H1 (cell line): Measurements from ENCODE around the gene FAM237A. TPM values are rescaled to one million over a fixed set of nuclear protein-coding genes. Genes with fewer than 3 reads are reported as not detected.

ENCODE experiments used
- CTCF ChIA-PET: fragments of 300-600 bp; sonication (Branson Sonifier 250); formaldehyde crosslinking; loops from one replicate; lab custom pipeline; 2021; ENCODE audit not compliant: partially characterized antibody; lab: Charles Lee
- POLR2A ChIA-PET: fragments of 300-600 bp; sonication (Branson Sonifier 250); formaldehyde crosslinking; loops from one replicate; lab custom pipeline; 2021; ENCODE audit warnings: inconsistent platforms; ENCODE audit not compliant: partially characterized antibody; lab: Charles Lee
- DNase-seq, 2 experiments: peaks; one replicate each; pipeline versions ENCODE4 v3.0.0 to v3.0.0-alpha.2; 2010 to 2022; ENCODE audit warnings: low spot score in 2 of 2, low read depth in 1 of 2, mixed read lengths in 1 of 2
- FAIRE-seq: peaks from 2 replicates; lab custom pipeline; 2011; peaks lifted over from hg19 to GRCh38; lab: Jason Lieb, UNC
- H2AFZ ChIP-seq: 2 replicates; pipeline ENCODE4 v1.8.1; 2012; ENCODE audit warnings: low read length, inconsistent platforms
- H2AK5ac ChIP-seq: 2 replicates; pipeline ENCODE4 v1.6.1; 2013; ENCODE audit warnings: low read depth, low read length
- H2BK120ac ChIP-seq: replicated peaks from 2 replicates; pipeline ENCODE3; 2013; ENCODE audit warnings: low read depth, low read length, inconsistent platforms
- H2BK12ac ChIP-seq: 2 replicates; pipeline ENCODE4 v1.6.1; 2013; ENCODE audit warnings: low read depth, low read length
- H2BK15ac ChIP-seq: 2 replicates; pipeline ENCODE4 v1.6.1; 2013; ENCODE audit warnings: low read length
- H2BK20ac ChIP-seq: 2 replicates; pipeline ENCODE4 v1.6.1; 2013; ENCODE audit warnings: low read length
- H2BK5ac ChIP-seq: 2 replicates; pipeline ENCODE4 v1.6.1; 2013; ENCODE audit warnings: low read depth, low read length
- H3K14ac ChIP-seq: 2 replicates; pipeline ENCODE4 v1.6.1; 2013; ENCODE audit warnings: inconsistent platforms; ENCODE audit not compliant: insufficient read length
- H3K18ac ChIP-seq: 2 replicates; pipeline ENCODE4 v1.6.1; 2013; ENCODE audit warnings: low read length; ENCODE audit errors: extremely low read depth
- H3K23ac ChIP-seq: 2 replicates; pipeline ENCODE4 v1.6.1; 2013; ENCODE audit warnings: inconsistent platforms; ENCODE audit not compliant: insufficient read length
- H3K23me2 ChIP-seq: 2 replicates; pipeline ENCODE4 v1.6.1; 2013; ENCODE audit warnings: low read depth, low read length
- H3K27ac ChIP-seq: 2 replicates; pipeline ENCODE4 v1.6.1; 2011; ENCODE audit warnings: low read depth, low read length, inconsistent platforms
- H3K27me3 ChIP-seq, 4 experiments: replicated peaks in 1 of 4; 1 replicate in 1 of 4; 2 replicates in 3 of 4; pipeline versions ENCODE4 v1.6.1 to v1.8.1; 2011 to 2013; ENCODE audit warnings: low read length in 3 of 4, mild to moderate bottlenecking in 3 of 4, inconsistent platforms in 2 of 4, mixed read lengths in 2 of 4, moderate library complexity in 1 of 4; ENCODE audit not compliant: control insufficient read depth in 3 of 4, insufficient read depth in 3 of 4; ENCODE audit errors: extremely low read depth in 1 of 4
- H3K36me3 ChIP-seq, 4 experiments: 2 replicates each; pipeline versions ENCODE4 v1.6.1 to v1.8.1; 2011 to 2013; ENCODE audit warnings: mild to moderate bottlenecking in 4 of 4, low read length in 3 of 4, moderate library complexity in 2 of 4, control low read depth in 1 of 4, inconsistent platforms in 1 of 4; ENCODE audit not compliant: insufficient read depth in 4 of 4, control insufficient read depth in 2 of 4
- H3K4ac ChIP-seq: replicated peaks from 2 replicates; pipeline ENCODE3; 2013; ENCODE audit warnings: low read length, low read depth, mixed read lengths, inconsistent platforms; ENCODE audit not compliant: insufficient read length
- H3K4me1 ChIP-seq, 4 experiments: replicated peaks in 1 of 4; 1 replicate in 1 of 4; 2 replicates in 3 of 4; pipeline versions ENCODE4 v1.6.1 to v1.8.1; 2011 to 2013; ENCODE audit warnings: low read length in 3 of 4, inconsistent platforms in 2 of 4, mixed read lengths in 1 of 4; ENCODE audit not compliant: insufficient read depth in 4 of 4, control insufficient read depth in 3 of 4
- H3K4me2 ChIP-seq, 2 experiments: 2 replicates each; pipeline versions ENCODE4 v1.6.1 to v1.8.1; 2011 to 2013; ENCODE audit warnings: low read depth in 2 of 2, low read length in 2 of 2, control low read depth in 1 of 2, inconsistent platforms in 1 of 2, mild to moderate bottlenecking in 1 of 2; ENCODE audit not compliant: insufficient read depth in 1 of 2
- H3K4me3 ChIP-seq, 4 experiments: fragments of 200-600, 300-600 bp in 1 of 4; sonication (generic), shearing (Covaris generic), sonication (Bioruptor Twin) in 1 of 4; 2 replicates each; pipeline versions ENCODE4 v1.5.1 to v1.8.1; 2011 to 2016; ENCODE audit warnings: low read length in 4 of 4, low read depth in 3 of 4, control low read depth in 2 of 4, inconsistent platforms in 2 of 4, mild to moderate bottlenecking in 2 of 4, mixed read lengths in 1 of 4, moderate library complexity in 1 of 4; ENCODE audit not compliant: insufficient read depth in 2 of 4; ENCODE audit errors: extremely low read depth in 1 of 4
- H3K56ac ChIP-seq: replicated peaks from 2 replicates; pipeline ENCODE3; 2013; ENCODE audit warnings: low read depth, mild to moderate bottlenecking, mixed read lengths, low read length, inconsistent platforms; ENCODE audit not compliant: insufficient read length
- H3K79me1 ChIP-seq: 2 replicates; pipeline ENCODE4 v1.6.1; 2013; ENCODE audit warnings: low read depth, low read length, control low read depth
- H3K79me2 ChIP-seq, 2 experiments: 2 replicates each; pipeline versions ENCODE4 v1.6.1 to v1.8.1; 2012 to 2013; ENCODE audit warnings: low read length in 2 of 2, mild to moderate bottlenecking in 2 of 2, inconsistent platforms in 1 of 2; ENCODE audit not compliant: insufficient read depth in 2 of 2, control insufficient read depth in 1 of 2
- H3K9ac ChIP-seq, 4 experiments: replicated peaks in 1 of 4; 1 replicate in 1 of 4; 2 replicates in 3 of 4; pipeline versions ENCODE4 v1.6.1 to v1.8.1; 2011 to 2013; ENCODE audit warnings: low read depth in 3 of 4, low read length in 3 of 4, control low read depth in 2 of 4, mild to moderate bottlenecking in 2 of 4, moderate library complexity in 2 of 4, inconsistent platforms in 1 of 4; ENCODE audit errors: extremely low read depth in 1 of 4
- H3K9me3 ChIP-seq, 2 experiments: 2 replicates each; pipeline versions ENCODE4 v1.6.1 to v1.8.1; 2012 to 2013; ENCODE audit warnings: mild to moderate bottlenecking in 2 of 2, moderate library complexity in 2 of 2, control low read depth in 1 of 2, inconsistent platforms in 1 of 2, low read depth in 1 of 2, low read length in 1 of 2, mixed read lengths in 1 of 2; ENCODE audit not compliant: insufficient read depth in 2 of 2
- H4K20me1 ChIP-seq, 2 experiments: replicated peaks in 1 of 2; 2 replicates each; pipeline versions ENCODE3 to v1.8.1; 2011 to 2013; ENCODE audit warnings: inconsistent platforms in 2 of 2, low read length in 2 of 2, mild to moderate bottlenecking in 1 of 2; ENCODE audit not compliant: insufficient read depth in 2 of 2, control insufficient read depth in 1 of 2
- H4K5ac ChIP-seq: 2 replicates; pipeline ENCODE4 v1.6.1; 2013; ENCODE audit warnings: low read length, low read depth, mixed read lengths, inconsistent platforms; ENCODE audit not compliant: insufficient read length
- H4K8ac ChIP-seq: 2 replicates; pipeline ENCODE4 v1.8.0; 2013; ENCODE audit warnings: mild to moderate bottlenecking, moderate library complexity, low read length, inconsistent platforms; ENCODE audit not compliant: insufficient read depth; ENCODE audit errors: extremely low read depth
- H4K91ac ChIP-seq: replicated peaks from 2 replicates; pipeline ENCODE3; 2013; ENCODE audit warnings: low read length, mixed read lengths, inconsistent platforms; ENCODE audit not compliant: insufficient read length
- BACH1 ChIP-seq: IDR thresholded peaks from 2 replicates; pipeline ENCODE4 v1.6.1; 2012; ENCODE audit warnings: low read length, improper control_type of control experiment
- BRCA1 ChIP-seq: IDR thresholded peaks from 2 replicates; pipeline ENCODE4 v1.6.1; 2012; ENCODE audit warnings: low read depth, low read length, improper control_type of control experiment
- CBX8 ChIP-seq: fragments of 300-800, 300-1000 bp; sonication (generic); IDR thresholded peaks from 2 replicates; pipeline ENCODE4 v1.7.1; 2016; ENCODE audit warnings: low read depth, low read length, borderline replicate concordance
- CEBPB ChIP-seq: IDR thresholded peaks from 2 replicates; pipeline ENCODE4 v1.6.1; 2012; ENCODE audit warnings: low read depth, low read length
- CHD2 ChIP-seq: IDR thresholded peaks from 2 replicates; pipeline ENCODE4 v1.6.1; 2012; ENCODE audit warnings: low read length, improper control_type of control experiment
- CREB1 ChIP-seq: IDR thresholded peaks from 2 replicates; pipeline ENCODE4 v1.6.1; 2012; ENCODE audit warnings: inconsistent platforms
- EZH2 ChIP-seq: fragments of 200-600 bp; sonication (generic); IDR thresholded peaks from 2 replicates; pipeline ENCODE4 v1.7.1; 2012; ENCODE audit warnings: low read depth, mild to moderate bottlenecking, moderate library complexity, low read length, inconsistent platforms; ENCODE audit not compliant: severe bottlenecking
- GABPA ChIP-seq: IDR thresholded peaks from 2 replicates; pipeline ENCODE4 v1.6.1; 2011; ENCODE audit warnings: mild to moderate bottlenecking, low read length, moderate library complexity, borderline replicate concordance; ENCODE audit not compliant: insufficient read depth
- KDM1A ChIP-seq: fragments of 200-600, 300-600 bp; sonication (generic); IDR thresholded peaks from 2 replicates; pipeline ENCODE4 v1.7.1; 2016; ENCODE audit warnings: mild to moderate bottlenecking, low read length, borderline replicate concordance
- KDM5A ChIP-seq: fragments of 200-600 bp; IDR thresholded peaks from 2 replicates; pipeline ENCODE4 v1.7.1; 2012; ENCODE audit warnings: mild to moderate bottlenecking, low read length, inconsistent platforms, mixed read lengths
- NANOG ChIP-seq: IDR thresholded peaks from 2 replicates; pipeline ENCODE4 v1.6.1; 2011; ENCODE audit warnings: low read length, low read depth, mild to moderate bottlenecking, inconsistent platforms; ENCODE audit not compliant: insufficient read depth, poor library complexity, severe bottlenecking
- POLR2AphosphoS5 ChIP-seq: IDR thresholded peaks from 2 replicates; pipeline ENCODE4 v1.6.1; 2011; ENCODE audit warnings: low read depth, low read length
- RBBP5 ChIP-seq: IDR thresholded peaks from 2 replicates; pipeline ENCODE4 v1.7.1; 2012; ENCODE audit warnings: low read depth, mild to moderate bottlenecking, inconsistent platforms, low read length, moderate library complexity, borderline replicate concordance
- RNF2 ChIP-seq: fragments of 200-900, 300-1000 bp; sonication (generic); IDR thresholded peaks from 2 replicates; pipeline ENCODE4 v1.7.1; 2016; ENCODE audit warnings: borderline replicate concordance, low read depth, mild to moderate bottlenecking, antibody characterized with exemption, low read length; ENCODE audit not compliant: poor library complexity, severe bottlenecking; ENCODE audit errors: missing control alignments
- SP2 ChIP-seq: IDR thresholded peaks from 2 replicates; pipeline ENCODE4 v1.6.1; 2012; ENCODE audit warnings: mild to moderate bottlenecking, low read length, inconsistent platforms
- TEAD4 ChIP-seq: IDR thresholded peaks from 2 replicates; pipeline ENCODE4 v1.6.1; 2012; ENCODE audit warnings: low read depth, low read length, inconsistent platforms, mixed read lengths
- WGBS, 2 experiments: shearing (Covaris generic) in 1 of 2; methylation state at CpG; one replicate each; pipeline versions ENCODE4 v1.1.6 to v1.1.7; 2013 to 2015; ENCODE audit warnings: low lambda C conversion rate in 2 of 2, mixed read lengths in 2 of 2, inconsistent platforms in 1 of 2, low coverage in 1 of 2, missing lambda C conversion rate in 1 of 2; ENCODE audit not compliant: insufficient replicate concordance in 2 of 2, insufficient coverage in 1 of 2, insufficient read length in 1 of 2; ENCODE audit errors: extremely low coverage in 1 of 2, missing lambda C conversion rate in 1 of 2; 5-methylcytosine and 5-hydroxymethylcytosine counted together
- polyA plus RNA-seq, 7 experiments: library from polyadenylated mRNA; depleted of rRNA in 3 of 7; stranded (reverse) in 5 of 7; unstranded in 2 of 7; fragments of >200 nt in 5 of 7; fragments of 200-250 nt in 2 of 7; gene quantifications; 1 replicate in 5 of 7; 2 replicates in 1 of 7; 4 replicates in 1 of 7; pipeline versions ENCODE4 v1.2.1 to v1.2.3, GENCODE V29; 2011 to 2013; ENCODE audit warnings: missing spikeins in 2 of 7, mixed read lengths in 2 of 7
- total RNA-seq: library from RNA; stranded (reverse); fragmentation: NEBNext Ultra II Directional; extraction: Animal tissue kit (Norgen Biotek cat#: 25700); gene quantifications from 2 replicates; pipeline ENCODE4 v1.2.1, GENCODE V29; 2021

The FAM237A gene
- total and polyA plus RNA-seq, 2 of the 8 experiments (the other 6 are each of a cell fraction or from before 2014, with no cell fraction given), result not detected

DNA sequence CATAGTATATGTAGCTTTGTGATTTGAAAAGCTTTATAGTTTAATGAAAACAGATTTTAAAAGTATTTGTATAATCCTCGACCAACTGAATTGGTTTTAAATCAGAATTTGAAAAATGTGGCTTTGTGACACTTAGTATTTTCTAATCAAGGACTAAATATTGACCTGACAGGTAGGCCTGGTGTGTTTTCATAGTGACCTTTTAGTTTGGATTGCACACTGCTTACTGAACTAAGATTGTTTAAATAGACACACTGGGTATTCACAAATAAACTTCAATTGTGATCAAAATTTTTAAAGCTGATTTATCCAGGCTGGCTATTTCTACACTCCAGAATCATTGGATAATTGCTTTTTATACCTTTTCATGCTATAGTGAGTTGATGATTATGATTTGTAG, 31.8 kb upstream of the FAM237A start:
- Histone ChIP-seq H4K5ac (no peak overlapping the region), H3K9ac (no peak overlapping the region), H4K20me1 (no peaks in the 10 kb centered on the region), H3K79me2 (no peaks in the 10 kb centered on the region), H3K9me3 (no peaks in the 10 kb centered on the region), H3K18ac (no peak overlapping the region), H2BK15ac (no peak overlapping the region), H3K14ac (no peak overlapping the region), H3K79me1 (no peaks in the 10 kb centered on the region), H3K4me1 (no peaks in the 10 kb centered on the region), H3K27ac (no peak overlapping the region), H3K27me3 (no peaks in the 10 kb centered on the region; a peak in 1 of 7 replicates), H2BK120ac (no peak overlapping the region), H3K4ac (no peak overlapping the region), H3K23ac (no peak overlapping the region), H2AK5ac (no peak overlapping the region), H3K56ac (no peak overlapping the region), H4K91ac (no peak overlapping the region), H2BK5ac (no peak overlapping the region), H2AFZ (no peak overlapping the region), H4K8ac (no peak overlapping the region), H2BK12ac (no peak overlapping the region), H2BK20ac (no peak overlapping the region), H3K4me3 (no peak overlapping the region), H3K36me3 (no peaks in the 10 kb centered on the region), H3K23me2 (no peaks in the 10 kb centered on the region), H3K4me2 (no peak overlapping the region)
- 82% methylated on average over 1 of the region's 1 CpG; no CpG with 5 or more reads in 1 of the 2 experiments for WGBS, 2 experiments
- FAIRE-seq (no peak), DNase-seq (no peak)
- no peak for TF ChIP-seq POLR2AphosphoS5
- no peak for TF ChIP-seq EZH2
- no peak for TF ChIP-seq CHD2
- no peak for TF ChIP-seq RBBP5
- TF ChIP-seq KDM5A, result no peak
- TF ChIP-seq CBX8, result no peak
- no peak for TF ChIP-seq CEBPB
- TF ChIP-seq SP2, result no peak
- no peak for TF ChIP-seq GABPA
- TF ChIP-seq KDM1A, result no peak
- no peak for TF ChIP-seq TEAD4
- TF ChIP-seq NANOG, result no peak
- no peak for TF ChIP-seq BACH1
- no peak for TF ChIP-seq CREB1
- TF ChIP-seq BRCA1, result no peak
- no peak for TF ChIP-seq RNF2
- CTCF ChIA-PET, result interaction anchor here (1.2 to 1.4 kb wide), 3 partner anchors 15 to 55 kb away, joined by 3 to 5 read pairs (median 5); no protein-coding TSS in a partner anchor
- POLR2A ChIA-PET, result no interaction called here
